K562 (cell line): ENCODE data around the gene IMPG1.

ENCODE experiments used
- GABPB2 ChIP-seq: fragments of 250-450 bp; sonication (Bioruptor Pico); conservative IDR thresholded peaks from 2 replicates; pipeline ENCODE4 v1.5.1; 2021; ENCODE audit warnings: mild to moderate bottlenecking
- MTF1 ChIP-seq: fragments of 250-450 bp; sonication (Bioruptor Pico); IDR thresholded peaks from 2 replicates; pipeline ENCODE4 v1.9.0; 2021; ENCODE audit warnings: moderate library complexity, mild to moderate bottlenecking, inconsistent platforms, borderline replicate concordance
- MYC ChIP-seq, 2 experiments: fragments of 250-450 bp in 1 of 2; sonication (Bioruptor Pico) in 1 of 2; IDR thresholded peaks; 2 replicates each; pipeline versions ENCODE4 v1.5.1 to v1.6.1; 2012 to 2021; ENCODE audit warnings: low read depth in 2 of 2, borderline replicate concordance in 1 of 2, improper control_type of control experiment in 1 of 2, low read length in 1 of 2, mild to moderate bottlenecking in 1 of 2, moderate library complexity in 1 of 2
- NFIC ChIP-seq: fragments of 450-650 bp; IDR thresholded peaks from 2 replicates; pipeline ENCODE4 v1.6.1; 2017; ENCODE audit warnings: mild to moderate bottlenecking, inconsistent platforms
- NRF1 ChIP-seq, 2 experiments: fragments of 450-650 bp; IDR thresholded peaks in 1 of 2; conservative IDR thresholded peaks in 1 of 2; 2 replicates each; pipeline ENCODE4 v1.6.1; 2014; ENCODE audit warnings: mild to moderate bottlenecking in 2 of 2
- SRSF9 ChIP-seq: fragments of 200-400 bp; formaldehyde crosslinking; IDR thresholded peaks from 2 replicates; pipeline ENCODE4 v1.6.1; 2017; ENCODE audit warnings: low read depth, low read length, borderline replicate concordance
- TAF1 ChIP-seq: IDR thresholded peaks from 2 replicates; pipeline ENCODE4 v1.6.1; 2011; ENCODE audit warnings: mild to moderate bottlenecking, low read length, moderate library complexity; ENCODE audit not compliant: insufficient read depth, control insufficient read depth, severe bottlenecking; ENCODE audit errors: extremely low read depth
- TFAM ChIP-seq: fragments of 250-450 bp; sonication (Bioruptor Pico); conservative IDR thresholded peaks from 2 replicates; pipeline ENCODE4 v1.5.0; 2021; ENCODE audit warnings: mild to moderate bottlenecking, moderate library complexity
- ZBTB8A ChIP-seq: fragments of 450-650 bp; IDR thresholded peaks from 2 replicates; pipeline ENCODE4 v1.6.1; 2018; ENCODE audit warnings: mild to moderate bottlenecking, moderate library complexity; ENCODE audit not compliant: partially characterized antibody
- ZFP30 ChIP-seq: fragments of 250-450 bp; sonication (Bioruptor Pico); IDR thresholded peaks from 2 replicates; pipeline ENCODE4 v1.8.0; 2022; ENCODE audit warnings: moderate library complexity, mild to moderate bottlenecking, inconsistent platforms, borderline replicate concordance
- TF ChIP-seq, protein P1 (sequence below), 3 experiments: IDR thresholded peaks in 2 of 3; conservative IDR thresholded peaks in 1 of 3; 2 replicates each; pipeline ENCODE4 v1.5.1; 2011 to 2012; ENCODE audit warnings: low read length in 3 of 3, mild to moderate bottlenecking in 3 of 3, control low read depth in 2 of 3, improper control_type of control experiment in 1 of 3, inconsistent platforms in 1 of 3, low read depth in 1 of 3, mixed read lengths in 1 of 3, moderate library complexity in 1 of 3; ENCODE audit not compliant: insufficient read depth in 2 of 3

DNA sequence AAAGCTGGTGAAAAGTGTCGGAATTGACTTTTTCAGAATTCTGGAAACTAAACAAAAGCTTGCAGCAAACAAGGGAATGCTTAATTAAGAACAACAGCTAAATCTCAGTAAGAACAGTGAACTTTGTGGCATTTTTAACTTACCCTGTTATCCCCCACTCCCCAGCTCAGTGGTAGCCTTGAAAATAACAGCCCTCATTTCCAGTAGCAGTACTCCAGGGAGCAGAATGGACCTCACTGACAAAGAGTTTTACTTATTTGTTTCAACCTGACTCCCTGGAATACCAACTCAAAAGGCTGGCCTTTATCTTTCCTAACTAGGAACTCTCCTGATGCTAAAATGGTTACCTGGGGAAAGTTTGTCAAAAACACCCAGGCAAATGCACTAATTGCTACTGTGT lies 108.9 kb downstream of the IMPG1 start:
- TF ChIP-seq SRSF9 (no peak), ZBTB8A (no peak), MTF1 (CRISPR knock-in tag) (no peak), GABPB2 (CRISPR knock-in tag) (no peak), TAF1 (no peak), TFAM (CRISPR knock-in tag) (no peak), ZFP30 (CRISPR knock-in tag) (no peak), NFIC (no peak), NRF1 (conservative IDR thresholded peaks at IDR 0.05 in 1 of 2, IDR thresholded peaks at IDR 0.05 in 1 of 2) (no peak), MYC (IDR thresholded peaks at IDR 0.05; ENCODE audit: low read depth, low read length) (no peak), MYC (CRISPR knock-in tag; IDR thresholded peaks at IDR 0.05; ENCODE audit: borderline replicate concordance, low read depth) (no peak)
- TF ChIP-seq, protein P1, sequence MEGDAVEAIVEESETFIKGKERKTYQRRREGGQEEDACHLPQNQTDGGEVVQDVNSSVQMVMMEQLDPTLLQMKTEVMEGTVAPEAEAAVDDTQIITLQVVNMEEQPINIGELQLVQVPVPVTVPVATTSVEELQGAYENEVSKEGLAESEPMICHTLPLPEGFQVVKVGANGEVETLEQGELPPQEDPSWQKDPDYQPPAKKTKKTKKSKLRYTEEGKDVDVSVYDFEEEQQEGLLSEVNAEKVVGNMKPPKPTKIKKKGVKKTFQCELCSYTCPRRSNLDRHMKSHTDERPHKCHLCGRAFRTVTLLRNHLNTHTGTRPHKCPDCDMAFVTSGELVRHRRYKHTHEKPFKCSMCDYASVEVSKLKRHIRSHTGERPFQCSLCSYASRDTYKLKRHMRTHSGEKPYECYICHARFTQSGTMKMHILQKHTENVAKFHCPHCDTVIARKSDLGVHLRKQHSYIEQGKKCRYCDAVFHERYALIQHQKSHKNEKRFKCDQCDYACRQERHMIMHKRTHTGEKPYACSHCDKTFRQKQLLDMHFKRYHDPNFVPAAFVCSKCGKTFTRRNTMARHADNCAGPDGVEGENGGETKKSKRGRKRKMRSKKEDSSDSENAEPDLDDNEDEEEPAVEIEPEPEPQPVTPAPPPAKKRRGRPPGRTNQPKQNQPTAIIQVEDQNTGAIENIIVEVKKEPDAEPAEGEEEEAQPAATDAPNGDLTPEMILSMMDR (IDR thresholded peaks at IDR 0.05 in 2 of 3, conservative IDR thresholded peaks at IDR 0.05 in 1 of 3; ENCODE audit: insufficient read depth in 2 of 3, low read depth in 1 of 3, low read length in 3 of 3) = no peak
